Astrocyte of the spinal cord (primary cell): ENCODE measurements around the gene PRDM13.
"Not testable (repeated sequence)": the region's sequence is repeated elsewhere in the genome, so short reads cannot be mapped to it uniquely, and the experiment has no call there.

Experiments
- DNase-seq: peaks from one replicate; pipeline ENCODE4 v3.0.0; 2011; ENCODE audit warnings: low read depth, low spot score
- H3K4me3 ChIP-seq: 2 replicates; pipeline ENCODE4 v1.5.1; 2011; ENCODE audit warnings: low read depth, mild to moderate bottlenecking, low read length, moderate library complexity
- in situ Hi-C: cut with HindIII; loops from 2 replicates; pipeline ENCODE4 v1.10.0; 2017; ENCODE audit warnings: low sequenced_read_pairs
- TF ChIP-seq, protein P1 (sequence below): IDR thresholded peaks from 2 replicates; pipeline ENCODE4 v1.5.1; 2012; ENCODE audit warnings: low read depth, mild to moderate bottlenecking, low read length, inconsistent platforms

Gene PRDM13

DNA sequence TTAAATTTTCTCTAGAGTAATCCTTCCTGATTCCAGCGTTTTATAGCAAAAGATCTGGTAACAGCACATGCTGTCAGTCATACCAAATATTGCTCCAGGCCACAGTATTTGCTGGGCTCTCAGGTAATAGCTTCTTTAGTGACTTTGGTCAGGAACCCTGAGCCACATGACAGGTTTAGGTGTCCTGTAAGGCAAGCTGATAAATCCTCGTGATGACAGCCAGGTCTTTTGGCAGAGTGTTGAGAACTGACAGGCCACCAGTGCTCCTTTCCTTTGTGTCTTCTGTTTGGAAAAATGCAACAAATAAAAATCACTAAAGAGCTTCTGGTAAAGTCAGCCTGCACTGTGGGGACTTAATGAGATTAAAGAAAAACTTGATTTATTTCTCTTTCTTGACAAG is 34.6 kb downstream of the PRDM13 start:
- in situ Hi-C loops = no loop called here
- no peak overlapping the region for H3K4me3 ChIP-seq
- no peak for DNase-seq
- TF ChIP-seq, protein P1, sequence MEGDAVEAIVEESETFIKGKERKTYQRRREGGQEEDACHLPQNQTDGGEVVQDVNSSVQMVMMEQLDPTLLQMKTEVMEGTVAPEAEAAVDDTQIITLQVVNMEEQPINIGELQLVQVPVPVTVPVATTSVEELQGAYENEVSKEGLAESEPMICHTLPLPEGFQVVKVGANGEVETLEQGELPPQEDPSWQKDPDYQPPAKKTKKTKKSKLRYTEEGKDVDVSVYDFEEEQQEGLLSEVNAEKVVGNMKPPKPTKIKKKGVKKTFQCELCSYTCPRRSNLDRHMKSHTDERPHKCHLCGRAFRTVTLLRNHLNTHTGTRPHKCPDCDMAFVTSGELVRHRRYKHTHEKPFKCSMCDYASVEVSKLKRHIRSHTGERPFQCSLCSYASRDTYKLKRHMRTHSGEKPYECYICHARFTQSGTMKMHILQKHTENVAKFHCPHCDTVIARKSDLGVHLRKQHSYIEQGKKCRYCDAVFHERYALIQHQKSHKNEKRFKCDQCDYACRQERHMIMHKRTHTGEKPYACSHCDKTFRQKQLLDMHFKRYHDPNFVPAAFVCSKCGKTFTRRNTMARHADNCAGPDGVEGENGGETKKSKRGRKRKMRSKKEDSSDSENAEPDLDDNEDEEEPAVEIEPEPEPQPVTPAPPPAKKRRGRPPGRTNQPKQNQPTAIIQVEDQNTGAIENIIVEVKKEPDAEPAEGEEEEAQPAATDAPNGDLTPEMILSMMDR = no peak

DNA sequence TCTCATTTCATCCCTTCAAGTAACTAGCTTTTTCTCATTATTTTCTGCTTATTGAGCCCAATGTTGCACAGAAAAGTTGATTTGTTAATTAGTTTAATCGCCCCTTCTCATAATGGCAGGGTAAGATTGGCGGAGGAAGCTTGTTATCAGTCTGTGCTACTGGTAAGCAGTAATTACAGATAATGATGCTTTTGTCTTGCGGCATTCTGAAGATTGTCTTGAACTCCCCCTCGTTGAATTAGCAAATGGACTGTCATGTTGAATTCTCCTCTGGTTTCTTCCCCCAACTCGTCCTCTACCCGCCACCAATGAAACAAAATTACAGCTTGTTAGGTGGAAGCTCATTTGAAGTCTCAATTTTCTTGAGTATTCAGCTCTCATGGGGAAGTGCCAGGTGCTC is 39.4 kb downstream of the PRDM13 start:
- no peak for DNase-seq
- in situ Hi-C loops = no loop called here
- TF ChIP-seq, protein P1 = no peak
- H3K4me3 ChIP-seq = no peak overlapping the region

DNA sequence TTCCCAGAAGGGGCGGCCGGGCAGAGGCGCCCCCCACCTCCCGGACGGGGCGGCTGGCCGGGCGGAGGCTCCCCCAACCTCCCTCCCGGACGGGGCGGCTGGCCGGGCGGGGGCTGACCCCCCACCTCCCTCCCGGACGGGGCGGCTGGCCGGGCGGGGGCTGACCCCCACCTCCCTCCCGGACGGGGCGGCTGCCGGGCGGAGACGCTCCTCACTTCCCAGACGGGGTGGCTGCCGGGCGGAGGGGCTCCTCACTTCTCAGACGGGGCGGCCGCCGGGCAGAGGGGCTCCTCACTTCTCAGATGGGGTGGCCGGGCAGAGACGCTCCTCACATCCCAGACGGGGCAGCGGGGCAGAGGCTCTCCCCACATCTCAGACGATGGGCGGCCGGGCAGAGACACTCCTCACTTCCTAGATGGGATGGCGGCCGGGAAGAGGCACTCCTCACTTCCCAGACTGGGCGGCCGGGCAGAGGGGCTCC is 43.5 kb downstream of the PRDM13 start:
- in situ Hi-C loops, H3K4me3 ChIP-seq, DNase-seq: not testable (repeated sequence)

DNA sequence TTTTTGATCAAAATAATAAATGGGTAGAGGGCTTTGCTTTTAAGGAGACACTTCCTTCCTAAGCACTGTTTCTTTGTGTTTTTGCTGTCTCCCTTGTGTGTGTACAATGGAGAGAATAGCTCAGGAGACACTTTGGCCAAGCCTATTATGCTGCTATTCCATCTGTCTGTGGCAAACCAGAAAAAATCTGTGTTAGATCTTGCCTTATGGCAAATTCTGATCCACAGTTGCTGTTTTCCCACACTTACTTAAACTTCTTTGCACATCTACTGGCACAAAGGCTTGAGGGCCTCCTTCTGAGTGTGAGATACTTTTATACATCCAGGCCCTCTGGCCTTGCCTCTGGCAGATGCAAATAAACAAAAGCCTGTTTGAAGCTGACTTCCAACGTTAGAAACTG is 53.6 kb downstream of the PRDM13 start:
- in situ Hi-C loops = no loop called here
- TF ChIP-seq, protein P1 = no peak
- no peak overlapping the region for H3K4me3 ChIP-seq
- DNase-seq = no peak

DNA sequence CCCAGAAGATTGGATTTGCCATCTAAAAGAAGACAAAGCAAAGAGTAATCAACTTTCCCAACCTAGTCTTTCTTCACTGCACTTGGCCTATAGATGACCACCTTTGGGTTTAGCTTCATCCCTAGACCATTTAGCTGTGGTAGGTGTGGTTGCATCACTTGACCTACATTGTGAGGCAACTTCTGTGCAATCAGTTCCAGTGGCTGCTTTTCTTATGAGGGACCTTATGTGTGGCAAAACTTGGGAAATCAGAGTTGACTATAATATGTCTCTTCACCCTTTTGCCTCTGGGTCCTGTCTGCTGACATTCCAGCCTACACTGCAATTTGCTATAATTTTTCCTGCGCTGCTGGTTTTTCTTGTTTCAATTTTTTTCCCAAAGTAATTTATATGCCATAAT is 55.2 kb downstream of the PRDM13 start:
- DNase-seq = no peak
- TF ChIP-seq, protein P1 = no peak
- no peak overlapping the region for H3K4me3 ChIP-seq
- in situ Hi-C loops = no loop called here

DNA sequence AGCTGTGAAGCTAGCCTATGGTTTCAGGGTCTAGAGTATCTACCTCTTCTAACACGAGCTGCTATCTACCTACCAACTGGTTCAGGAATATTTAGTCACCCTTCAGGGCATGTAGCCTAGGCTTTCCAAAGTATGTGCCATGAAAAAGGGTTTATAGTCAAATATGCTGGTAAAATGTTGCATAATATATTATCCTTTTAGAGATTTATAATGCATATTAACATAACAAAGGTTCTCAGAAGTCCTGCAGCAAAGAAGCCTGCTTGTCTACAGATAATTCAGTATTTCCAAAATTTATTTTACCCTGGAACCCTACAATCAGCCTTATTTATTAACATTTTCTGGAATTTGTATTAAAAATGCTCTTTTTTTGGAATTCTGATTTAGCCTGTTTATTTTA is 56.0 kb downstream of the PRDM13 start:
- DNase-seq = no peak
- no peak overlapping the region for H3K4me3 ChIP-seq
- in situ Hi-C loops = no loop called here
- TF ChIP-seq, protein P1 = no peak
